ENCODE measurements around the gene SNX1. TPM values are rescaled to one million over a fixed set of nuclear protein-coding genes. Genes with fewer than 3 reads are reported as not detected.

Gene SNX1
- total RNA-seq, 4 donors from 2014 or later, result 184 to 348 (median 211) TPM

GRCh38 chr15:64110950-64111678 lies 15.3 kb downstream of the SNX1 start:
- peaks cover 59 to 80% of the 10 kb centered on the region in 2 donors for H3K4me1 ChIP-seq
- intact Hi-C loops (cut with DNase I), result no loop called here
- H3K36me3 ChIP-seq, result peaks cover 3 to 28% of the 10 kb centered on the region in 2 donors
- WGBS, 2 donors, result 87 to 88% methylated on average over 3 of the region's 3 CpGs
- H3K9me3 ChIP-seq, result no peaks in the 10 kb centered on the region
- no peak for DNase-seq
- peak overlapping the region; percentile 80 to 81 (median 81) for H3K27ac ChIP-seq
- H3K27me3 ChIP-seq, result no peaks in the 10 kb centered on the region
- TF ChIP-seq POLR2A (IDR thresholded peaks at IDR 0.05) (no peak), CTCF (IDR thresholded peaks at IDR 0.05) (no peak)
- no peak overlapping the region for H3K4me3 ChIP-seq (replicated peaks in 1 of 3)

GRCh38 chr15:64111679-64112050 lies 15.9 kb downstream of the SNX1 start:
- peaks cover 3 to 29% of the 10 kb centered on the region in 2 donors for H3K36me3 ChIP-seq
- no peak overlapping the region for H3K4me3 ChIP-seq (replicated peaks in 1 of 3)
- TF ChIP-seq CTCF (IDR thresholded peaks at IDR 0.05) (no peak), POLR2A (IDR thresholded peaks at IDR 0.05) (no peak)
- H3K9me3 ChIP-seq, result no peaks in the 10 kb centered on the region
- no peaks in the 10 kb centered on the region for H3K27me3 ChIP-seq
- intact Hi-C loops (cut with DNase I), result no loop called here
- H3K4me1 ChIP-seq, result peaks cover 54 to 80% of the 10 kb centered on the region in 2 donors
- WGBS, 2 donors, result 29 to 44% methylated on average over 3 of the region's 3 CpGs
- H3K27ac ChIP-seq, result peak overlapping the region; percentile 12 to 81 (median 81)
- no peak for DNase-seq

GRCh38 chr15:64112073-64112772 lies 16.4 kb downstream of the SNX1 start:
- H3K4me1 ChIP-seq, result peaks cover 48 to 80% of the 10 kb centered on the region in 2 donors
- H3K27ac ChIP-seq, result peak overlapping the region; percentile 12 to 81 (median 81)
- TF ChIP-seq CTCF (IDR thresholded peaks at IDR 0.05), result no peak
- no peak for TF ChIP-seq POLR2A (IDR thresholded peaks at IDR 0.05)

GRCh38 chr15:64112904-64113303 lies 17.1 kb downstream of the SNX1 start:
- Histone ChIP-seq H3K4me3 (replicated peaks in 1 of 3) (no peak overlapping the region), H3K27me3 (no peaks in the 10 kb centered on the region), H3K27ac (peak overlapping the region; percentile 12 to 81 (median 47)), H3K36me3 (peaks cover 4 to 29% of the 10 kb centered on the region in 2 donors), H3K4me1 (peaks cover 42 to 78% of the 10 kb centered on the region in 2 donors), H3K9me3 (no peaks in the 10 kb centered on the region)
- no peak for DNase-seq
- intact Hi-C loops (cut with DNase I), result no loop called here
- TF ChIP-seq POLR2A (IDR thresholded peaks at IDR 0.05) (no peak), CTCF (IDR thresholded peaks at IDR 0.05) (no peak)
- WGBS, 2 donors, result 87 to 94% methylated on average over 1 of the region's 1 CpG

More at GRCh38 chr15:64112073-64112772, 16.4 kb downstream of the SNX1 start:
- no peaks in the 10 kb centered on the region for H3K9me3 ChIP-seq
- intact Hi-C loops (cut with DNase I), result no loop called here
- H3K36me3 ChIP-seq, result peaks cover 3 to 29% of the 10 kb centered on the region in 2 donors
- no peak overlapping the region for H3K4me3 ChIP-seq (replicated peaks in 1 of 3)
- no peaks in the 10 kb centered on the region for H3K27me3 ChIP-seq
- DNase-seq, result no peak
- WGBS, 2 donors, result 69 to 70% methylated on average over 4 of the region's 4 CpGs
